ENCODE measurements around the gene SCAPER. TPM values are rescaled to one million over a fixed set of nuclear protein-coding genes. Genes with fewer than 3 reads are reported as not detected.
"Not testable (repeated sequence)": the region's sequence is repeated elsewhere in the genome, so short reads cannot be mapped to it uniquely, and the experiment has no call there.

Gene SCAPER
- total RNA-seq, 2 donors from 2014 or later = 15.2 to 17.8 TPM

DNA sequence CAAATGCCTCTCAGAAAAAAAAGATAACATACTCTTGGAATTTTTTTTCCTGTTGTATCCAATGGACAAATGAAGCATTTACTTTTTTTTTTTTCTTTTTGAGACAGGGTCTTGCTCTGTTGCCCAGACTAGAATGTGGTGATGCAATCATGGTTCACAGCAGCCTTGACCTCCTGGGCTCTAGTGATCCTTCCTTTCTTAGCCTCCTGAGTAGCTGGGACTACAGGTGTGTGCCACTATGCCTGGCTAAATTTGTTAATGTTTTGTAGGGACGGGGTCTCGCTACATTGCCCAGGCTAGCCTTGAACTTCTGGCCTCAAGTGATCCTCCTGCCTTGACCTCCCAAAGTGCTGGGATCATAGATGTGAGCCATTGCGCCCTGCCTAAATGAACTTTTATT is 401.3 kb downstream of the SCAPER start:
- no peak for DNase-seq
- H3K4me3 ChIP-seq = no peak overlapping the region
- H3K27me3 ChIP-seq = no peaks in the 10 kb centered on the region
- H3K9me3 ChIP-seq = no peaks in the 10 kb centered on the region
- H3K4me1 ChIP-seq = no peaks in the 10 kb centered on the region
- H3K27ac ChIP-seq = no peak overlapping the region
- intact Hi-C loops (cut with DNase I) = no loop called here
- H3K9ac ChIP-seq (ENCODE audit: low read depth in 2 of 2, low read length in 2 of 2) = no peak overlapping the region
- H3K36me3 ChIP-seq = no peaks in the 10 kb centered on the region
- TF ChIP-seq, protein P1, sequence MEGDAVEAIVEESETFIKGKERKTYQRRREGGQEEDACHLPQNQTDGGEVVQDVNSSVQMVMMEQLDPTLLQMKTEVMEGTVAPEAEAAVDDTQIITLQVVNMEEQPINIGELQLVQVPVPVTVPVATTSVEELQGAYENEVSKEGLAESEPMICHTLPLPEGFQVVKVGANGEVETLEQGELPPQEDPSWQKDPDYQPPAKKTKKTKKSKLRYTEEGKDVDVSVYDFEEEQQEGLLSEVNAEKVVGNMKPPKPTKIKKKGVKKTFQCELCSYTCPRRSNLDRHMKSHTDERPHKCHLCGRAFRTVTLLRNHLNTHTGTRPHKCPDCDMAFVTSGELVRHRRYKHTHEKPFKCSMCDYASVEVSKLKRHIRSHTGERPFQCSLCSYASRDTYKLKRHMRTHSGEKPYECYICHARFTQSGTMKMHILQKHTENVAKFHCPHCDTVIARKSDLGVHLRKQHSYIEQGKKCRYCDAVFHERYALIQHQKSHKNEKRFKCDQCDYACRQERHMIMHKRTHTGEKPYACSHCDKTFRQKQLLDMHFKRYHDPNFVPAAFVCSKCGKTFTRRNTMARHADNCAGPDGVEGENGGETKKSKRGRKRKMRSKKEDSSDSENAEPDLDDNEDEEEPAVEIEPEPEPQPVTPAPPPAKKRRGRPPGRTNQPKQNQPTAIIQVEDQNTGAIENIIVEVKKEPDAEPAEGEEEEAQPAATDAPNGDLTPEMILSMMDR (IDR thresholded peaks at IDR 0.05) = no peak

DNA sequence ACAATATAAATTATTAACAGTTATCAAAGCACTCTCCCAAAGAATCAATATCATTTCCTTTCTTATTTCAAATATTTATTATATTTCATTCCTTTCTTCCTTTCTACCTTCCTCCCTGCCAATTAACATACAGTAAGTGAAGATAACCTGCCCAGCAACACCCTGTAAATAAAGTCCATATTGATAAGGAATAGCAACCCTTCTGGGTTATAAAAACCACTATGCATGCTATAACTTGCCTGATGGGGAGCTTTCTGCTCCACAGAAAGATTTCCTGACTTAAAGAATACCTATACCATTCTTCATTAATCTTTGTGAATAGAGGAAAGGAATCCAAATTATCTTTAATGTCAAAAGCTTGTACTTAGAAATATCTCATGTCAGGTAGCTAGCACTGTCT is 402.0 kb downstream of the SCAPER start:
- no peaks in the 10 kb centered on the region for H3K4me1 ChIP-seq
- TF ChIP-seq, protein P1 (IDR thresholded peaks at IDR 0.05) = no peak

DNA sequence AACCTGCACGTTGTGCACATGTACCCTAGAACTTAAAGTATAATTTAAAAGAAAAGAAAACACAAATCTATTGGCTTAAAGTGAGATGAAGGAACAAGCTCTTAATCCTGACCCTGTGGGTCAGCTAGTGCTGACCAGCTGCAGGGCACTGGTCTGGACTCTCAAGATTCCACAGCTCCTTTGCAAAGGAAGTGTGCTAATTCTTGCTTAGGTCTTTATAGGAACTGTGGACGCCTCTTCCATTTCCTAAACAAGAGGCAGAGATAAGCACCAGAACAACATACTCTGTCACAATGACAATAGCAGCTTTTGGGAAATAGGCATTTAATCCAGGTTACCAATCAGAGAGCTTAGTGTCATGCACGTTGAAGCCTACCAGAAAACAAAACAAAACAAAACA is 402.5 kb downstream of the SCAPER start:
- Histone ChIP-seq H3K27me3 (no peaks in the 10 kb centered on the region), H3K4me1 (no peaks in the 10 kb centered on the region), H3K36me3 (no peaks in the 10 kb centered on the region), H3K4me3 (no peak overlapping the region), H3K9ac (ENCODE audit: low read depth in 2 of 2, low read length in 2 of 2) (no peak overlapping the region), H3K27ac (no peak overlapping the region), H3K9me3 (no peaks in the 10 kb centered on the region)
- no peak for DNase-seq
- TF ChIP-seq, protein P1 (IDR thresholded peaks at IDR 0.05) = no peak
- intact Hi-C loops (cut with DNase I) = no loop called here

More for the DNA sequence above, 402.0 kb downstream of the SCAPER start:
- DNase-seq = no peak
- intact Hi-C loops (cut with DNase I) = no loop called here
- Histone ChIP-seq H3K27ac (no peak overlapping the region), H3K36me3 (no peaks in the 10 kb centered on the region), H3K9ac (ENCODE audit: low read depth in 2 of 2, low read length in 2 of 2) (no peak overlapping the region), H3K27me3 (no peaks in the 10 kb centered on the region), H3K4me3 (no peak overlapping the region), H3K9me3 (no peaks in the 10 kb centered on the region)

DNA sequence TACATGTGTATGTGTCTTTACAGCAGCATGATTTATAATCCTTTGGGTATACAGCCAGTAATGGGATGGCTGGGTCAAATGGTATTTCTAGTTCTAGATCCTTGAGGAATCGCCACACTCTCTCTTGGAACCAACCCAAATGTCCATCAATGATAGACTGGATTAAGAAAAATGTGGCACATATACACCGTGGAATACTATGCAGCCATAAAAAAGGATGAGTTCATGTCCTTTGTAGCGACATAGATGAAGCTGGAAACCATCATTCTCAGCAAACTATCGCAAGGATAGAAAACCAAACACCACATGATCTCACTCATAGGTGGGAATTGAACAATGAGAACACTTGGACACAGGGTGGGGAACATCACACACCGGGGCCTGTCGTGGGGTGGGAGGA is 403.0 kb downstream of the SCAPER start:
- H3K4me3 ChIP-seq; DNase-seq; H3K27ac ChIP-seq; H3K9me3 ChIP-seq; H3K27me3 ChIP-seq; H3K4me1 ChIP-seq; H3K9ac ChIP-seq (ENCODE audit: low read depth in 2 of 2, low read length in 2 of 2); H3K36me3 ChIP-seq; intact Hi-C loops (cut with DNase I): not testable (repeated sequence)

DNA sequence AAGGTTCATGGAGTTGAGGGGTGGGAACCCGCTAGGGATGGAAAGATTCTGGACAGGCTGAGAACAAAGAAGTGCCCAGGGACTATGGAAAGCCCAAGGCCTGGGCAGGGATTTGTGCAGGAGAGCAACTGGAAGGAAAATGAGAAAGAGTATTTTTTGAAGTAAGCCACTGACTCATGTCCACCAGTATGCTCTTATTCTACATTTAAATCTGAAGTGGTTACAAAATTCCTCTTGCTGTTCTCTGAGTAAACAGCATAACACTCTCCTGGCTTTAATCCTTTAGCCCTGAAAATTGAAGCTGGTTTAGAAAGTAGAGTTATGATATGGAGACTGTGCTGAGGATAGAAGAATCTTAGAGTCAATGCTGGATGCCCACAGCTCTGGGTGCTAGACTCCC is 403.4 kb downstream of the SCAPER start:
- Histone ChIP-seq H3K27me3 (no peaks in the 10 kb centered on the region), H3K4me1 (no peaks in the 10 kb centered on the region), H3K9me3 (no peaks in the 10 kb centered on the region), H3K27ac (no peak overlapping the region), H3K4me3 (no peak overlapping the region), H3K9ac (ENCODE audit: low read depth in 2 of 2, low read length in 2 of 2) (no peak overlapping the region), H3K36me3 (no peaks in the 10 kb centered on the region)
- DNase-seq = no peak
- TF ChIP-seq, protein P1 (IDR thresholded peaks at IDR 0.05) = no peak
- intact Hi-C loops (cut with DNase I) = no loop called here

DNA sequence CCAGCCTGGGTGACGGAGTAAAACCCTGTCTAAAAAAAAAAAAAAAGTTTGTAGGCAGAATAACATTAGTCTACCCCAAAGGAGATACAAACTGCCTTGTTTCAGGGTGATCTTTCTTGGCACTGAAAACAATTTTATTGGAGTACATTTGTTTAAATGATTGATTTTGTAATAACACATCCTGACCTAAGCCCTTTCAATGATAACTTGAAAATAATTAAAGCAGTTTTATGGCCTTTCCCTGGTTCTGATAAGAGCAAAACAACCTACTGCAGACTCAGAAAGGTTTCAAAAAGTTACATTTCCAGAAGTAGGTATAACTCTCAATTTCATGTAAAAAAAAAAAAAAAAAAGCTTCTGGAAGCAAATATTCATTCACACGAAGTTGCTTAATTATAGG is 404.1 kb downstream of the SCAPER start:
- no peak overlapping the region for H3K9ac ChIP-seq (ENCODE audit: low read depth in 2 of 2, low read length in 2 of 2)
- intact Hi-C loops (cut with DNase I) = no loop called here
- no peak overlapping the region for H3K4me3 ChIP-seq
- H3K27ac ChIP-seq = no peak overlapping the region
- DNase-seq = no peak
- no peaks in the 10 kb centered on the region for H3K36me3 ChIP-seq
- no peaks in the 10 kb centered on the region for H3K9me3 ChIP-seq
- TF ChIP-seq, protein P1 (IDR thresholded peaks at IDR 0.05) = no peak
- H3K4me1 ChIP-seq = no peaks in the 10 kb centered on the region
- no peaks in the 10 kb centered on the region for H3K27me3 ChIP-seq
